Astrocyte of the cerebellum (primary cell): ENCODE measurements around the gene PIP5K1C.

Experiments used
- DNase-seq: peaks from one replicate; pipeline ENCODE4 v3.0.0-alpha.2; 2011; ENCODE audit warnings: low read depth
- H3K4me3 ChIP-seq: 2 replicates; pipeline ENCODE4 v1.5.1; 2011; ENCODE audit warnings: mild to moderate bottlenecking, low read depth, low read length, moderate library complexity
- in situ Hi-C: cut with HindIII; loops from 2 replicates; pipeline ENCODE4 v1.10.0; 2017; ENCODE audit warnings: low sequenced_read_pairs
- TF ChIP-seq, protein P1 (sequence below): IDR thresholded peaks from 2 replicates; pipeline ENCODE4 v1.5.1; 2012; ENCODE audit warnings: low read length, low read depth, moderate library complexity, mild to moderate bottlenecking; ENCODE audit errors: missing control alignments

Gene PIP5K1C, protein sequence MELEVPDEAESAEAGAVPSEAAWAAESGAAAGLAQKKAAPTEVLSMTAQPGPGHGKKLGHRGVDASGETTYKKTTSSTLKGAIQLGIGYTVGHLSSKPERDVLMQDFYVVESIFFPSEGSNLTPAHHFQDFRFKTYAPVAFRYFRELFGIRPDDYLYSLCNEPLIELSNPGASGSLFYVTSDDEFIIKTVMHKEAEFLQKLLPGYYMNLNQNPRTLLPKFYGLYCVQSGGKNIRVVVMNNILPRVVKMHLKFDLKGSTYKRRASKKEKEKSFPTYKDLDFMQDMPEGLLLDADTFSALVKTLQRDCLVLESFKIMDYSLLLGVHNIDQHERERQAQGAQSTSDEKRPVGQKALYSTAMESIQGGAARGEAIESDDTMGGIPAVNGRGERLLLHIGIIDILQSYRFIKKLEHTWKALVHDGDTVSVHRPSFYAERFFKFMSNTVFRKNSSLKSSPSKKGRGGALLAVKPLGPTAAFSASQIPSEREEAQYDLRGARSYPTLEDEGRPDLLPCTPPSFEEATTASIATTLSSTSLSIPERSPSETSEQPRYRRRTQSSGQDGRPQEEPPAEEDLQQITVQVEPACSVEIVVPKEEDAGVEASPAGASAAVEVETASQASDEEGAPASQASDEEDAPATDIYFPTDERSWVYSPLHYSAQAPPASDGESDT

GRCh38 chr19:3700242-3701032 lies at the start of gene PIP5K1C:
TSS of gene PIP5K1C (minus strand) at chr19:3700468. CDS start at chr19:3700390, 78 bp downstream.
- TF ChIP-seq, protein P1, sequence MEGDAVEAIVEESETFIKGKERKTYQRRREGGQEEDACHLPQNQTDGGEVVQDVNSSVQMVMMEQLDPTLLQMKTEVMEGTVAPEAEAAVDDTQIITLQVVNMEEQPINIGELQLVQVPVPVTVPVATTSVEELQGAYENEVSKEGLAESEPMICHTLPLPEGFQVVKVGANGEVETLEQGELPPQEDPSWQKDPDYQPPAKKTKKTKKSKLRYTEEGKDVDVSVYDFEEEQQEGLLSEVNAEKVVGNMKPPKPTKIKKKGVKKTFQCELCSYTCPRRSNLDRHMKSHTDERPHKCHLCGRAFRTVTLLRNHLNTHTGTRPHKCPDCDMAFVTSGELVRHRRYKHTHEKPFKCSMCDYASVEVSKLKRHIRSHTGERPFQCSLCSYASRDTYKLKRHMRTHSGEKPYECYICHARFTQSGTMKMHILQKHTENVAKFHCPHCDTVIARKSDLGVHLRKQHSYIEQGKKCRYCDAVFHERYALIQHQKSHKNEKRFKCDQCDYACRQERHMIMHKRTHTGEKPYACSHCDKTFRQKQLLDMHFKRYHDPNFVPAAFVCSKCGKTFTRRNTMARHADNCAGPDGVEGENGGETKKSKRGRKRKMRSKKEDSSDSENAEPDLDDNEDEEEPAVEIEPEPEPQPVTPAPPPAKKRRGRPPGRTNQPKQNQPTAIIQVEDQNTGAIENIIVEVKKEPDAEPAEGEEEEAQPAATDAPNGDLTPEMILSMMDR, result peak; percentile 69
- in situ Hi-C loops, result no loop called here
- DNase-seq, result peak; percentile 50
- peak within 1 kb of the TSS; percentile 74 for H3K4me3 ChIP-seq

GRCh38 chr19:3748965-3749364 lies 48.7 kb upstream of the PIP5K1C start:
- in situ Hi-C loops, result no loop called here
- H3K4me3 ChIP-seq, result no peak overlapping the region
- TF ChIP-seq, protein P1, result no peak
- DNase-seq, result no peak

- no peak for DNase-seq
- in situ Hi-C loops, result no loop called here
- H3K4me3 ChIP-seq, result no peak overlapping the region
- TF ChIP-seq, protein P1, result no peak
Measured at GRCh38 chr19:3746371-3747056, 46.2 kb upstream of the PIP5K1C start.

DNA sequence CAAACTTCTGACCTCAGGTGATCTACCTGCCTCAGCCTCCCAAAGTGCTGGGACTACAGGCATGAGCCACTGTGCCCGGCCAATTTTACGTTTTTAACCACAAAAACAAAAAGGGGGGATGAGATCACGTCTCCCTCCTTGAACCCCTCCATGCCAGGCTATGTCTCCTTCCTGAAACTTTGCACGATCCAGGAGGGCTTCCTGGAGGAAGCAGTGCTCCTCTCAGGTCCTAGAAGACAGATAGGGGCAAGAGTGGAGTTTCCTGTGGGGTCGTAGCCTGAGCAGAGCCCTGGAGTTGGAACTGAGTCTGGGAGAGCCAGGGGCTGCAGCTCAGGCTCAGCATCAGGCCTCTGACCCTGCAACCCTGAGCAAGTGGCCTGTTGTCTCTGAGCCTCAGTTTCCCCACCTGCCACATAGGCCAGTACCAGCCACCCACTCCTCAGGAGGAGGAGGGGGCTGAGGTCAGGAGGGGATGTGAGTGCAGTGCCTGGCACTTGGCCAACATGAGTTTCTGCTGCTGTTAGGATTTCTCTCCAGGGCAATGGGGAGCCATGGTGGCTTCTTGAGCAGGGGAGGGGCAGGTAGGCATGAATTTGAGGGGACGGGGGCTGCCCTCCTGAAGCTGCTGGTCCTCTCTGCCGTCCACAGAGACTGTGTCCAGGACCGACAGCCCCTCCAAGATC lies 45.2 kb upstream of the PIP5K1C start:
- no peak for DNase-seq
- no peak overlapping the region for H3K4me3 ChIP-seq
- TF ChIP-seq, protein P1, result no peak
- in situ Hi-C loops, result no loop called here

- TF ChIP-seq, protein P1, result no peak
Measured at GRCh38 chr19:3743486-3743885, 43.2 kb upstream of the PIP5K1C start.

More at GRCh38 chr19:3743486-3743885, 43.2 kb upstream of the PIP5K1C start:
- H3K4me3 ChIP-seq, result no peak overlapping the region
- DNase-seq, result no peak
- in situ Hi-C loops, result no loop called here
